Measurements from ENCODE around the gene RNF145. TPM values are rescaled to one million over a fixed set of nuclear protein-coding genes. Genes with fewer than 3 reads are reported as not detected.

RNF145 gene
- total and polyA plus RNA-seq, 5 donors from 2014 or later, result 8.8 to 67.9 (median 11.3) TPM

GRCh38 chr5:159187719-159188118, 21.6 kb downstream of the RNF145 start:
- Mint-ChIP-seq H3K9me3 (no peaks in the 10 kb centered on the region), H3K4me3 (no peak overlapping the region), H3K36me3 (peaks cover 29% of the 10 kb centered on the region), H3K4me1 (peaks cover 40 to 61% (median 52%) of the 10 kb centered on the region in 4 donors), H3K27ac (peak overlapping the region in 1 of 3 donors; percentile 58), H3K27me3 (no peaks in the 10 kb centered on the region)
- peaks cover 49% of the 10 kb centered on the region for H3K36me3 ChIP-seq (ENCODE audit: control insufficient read depth, insufficient read depth, low read length)
- no peak for ATAC-seq (ENCODE audit: low read depth in 2 of 2)
- H3K9me3 ChIP-seq (ENCODE audit: control insufficient read depth in 2 of 2, low read length in 2 of 2), result no peaks in the 10 kb centered on the region
- no peak overlapping the region for H3K27ac ChIP-seq (ENCODE audit: insufficient read depth, low read length, poor library complexity, severe bottlenecking)
- H3K4me1 ChIP-seq (ENCODE audit: control insufficient read depth, insufficient read depth, low read length, poor library complexity, severe bottlenecking), result peaks cover 8% of the 10 kb centered on the region
- H3K27me3 ChIP-seq (ENCODE audit: control insufficient read depth, insufficient read depth, low read length), result no peaks in the 10 kb centered on the region
- DNase-seq, result no peak
- no peak overlapping the region for H3K4me3 ChIP-seq (ENCODE audit: low read depth, low read length)

- no peaks in the 10 kb centered on the region for H3K9me3 ChIP-seq (ENCODE audit: control insufficient read depth in 2 of 2, low read length in 2 of 2)
- DNase-seq, result no peak
- peaks cover 43 to 66% (median 55%) of the 10 kb centered on the region in 4 donors for H3K4me1 Mint-ChIP-seq
- H3K4me1 ChIP-seq (ENCODE audit: control insufficient read depth, insufficient read depth, low read length, poor library complexity, severe bottlenecking), result peaks cover 21% of the 10 kb centered on the region
- peak overlapping the region in 2 of 3 donors; percentile 42 to 82 for H3K27ac Mint-ChIP-seq
- H3K27ac ChIP-seq (ENCODE audit: insufficient read depth, low read length, poor library complexity, severe bottlenecking), result no peak overlapping the region
- ATAC-seq (ENCODE audit: low read depth in 2 of 2), result no peak
- H3K27me3 Mint-ChIP-seq, result no peaks in the 10 kb centered on the region
- H3K9me3 Mint-ChIP-seq, result no peaks in the 10 kb centered on the region
- H3K4me3 Mint-ChIP-seq, result no peak overlapping the region
- H3K27me3 ChIP-seq (ENCODE audit: control insufficient read depth, insufficient read depth, low read length), result no peaks in the 10 kb centered on the region
- H3K36me3 ChIP-seq (ENCODE audit: control insufficient read depth, insufficient read depth, low read length), result peaks cover 42% of the 10 kb centered on the region
- peaks cover 24% of the 10 kb centered on the region for H3K36me3 Mint-ChIP-seq
- H3K4me3 ChIP-seq (ENCODE audit: low read depth, low read length), result no peak overlapping the region
Observed at GRCh38 chr5:159186319-159186718, 23.0 kb downstream of the RNF145 start.

GRCh38 chr5:159185773-159186172, 23.6 kb downstream of the RNF145 start:
- Mint-ChIP-seq H3K4me3 (no peak overlapping the region), H3K27me3 (no peaks in the 10 kb centered on the region), H3K36me3 (peaks cover 21% of the 10 kb centered on the region), H3K4me1 (peaks cover 46 to 67% (median 56%) of the 10 kb centered on the region in 4 donors), H3K9me3 (no peaks in the 10 kb centered on the region), H3K27ac (peak overlapping the region; percentile 32 to 82 (median 42))
- H3K27me3 ChIP-seq (ENCODE audit: control insufficient read depth, insufficient read depth, low read length), result no peaks in the 10 kb centered on the region
- H3K27ac ChIP-seq (ENCODE audit: insufficient read depth, low read length, poor library complexity, severe bottlenecking), result no peak overlapping the region
- H3K9me3 ChIP-seq (ENCODE audit: control insufficient read depth in 2 of 2, low read length in 2 of 2), result no peaks in the 10 kb centered on the region
- ATAC-seq (ENCODE audit: low read depth in 2 of 2) (no peak), DNase-seq (no peak)
- H3K36me3 ChIP-seq (ENCODE audit: control insufficient read depth, insufficient read depth, low read length), result peaks cover 42% of the 10 kb centered on the region
- H3K4me3 ChIP-seq (ENCODE audit: low read depth, low read length), result no peak overlapping the region
- peaks cover 26% of the 10 kb centered on the region for H3K4me1 ChIP-seq (ENCODE audit: control insufficient read depth, insufficient read depth, low read length, poor library complexity, severe bottlenecking)

GRCh38 chr5:159184858-159185381, 24.4 kb downstream of the RNF145 start:
- Histone ChIP-seq H3K4me3 (ENCODE audit: low read depth, low read length) (no peak overlapping the region), H3K27me3 (ENCODE audit: control insufficient read depth, insufficient read depth, low read length) (no peaks in the 10 kb centered on the region), H3K9me3 (ENCODE audit: control insufficient read depth in 2 of 2, low read length in 2 of 2) (no peaks in the 10 kb centered on the region), H3K4me1 (ENCODE audit: control insufficient read depth, insufficient read depth, low read length, poor library complexity, severe bottlenecking) (peaks cover 35% of the 10 kb centered on the region), H3K27ac (ENCODE audit: insufficient read depth, low read length, poor library complexity, severe bottlenecking) (peak overlapping the region; percentile 15), H3K36me3 (ENCODE audit: control insufficient read depth, insufficient read depth, low read length) (peaks cover 40% of the 10 kb centered on the region)
- H3K27me3 Mint-ChIP-seq, result no peaks in the 10 kb centered on the region
- peak overlapping the region; percentile 76 to 83 (median 82) for H3K27ac Mint-ChIP-seq
- ATAC-seq (ENCODE audit: low read depth in 2 of 2) (peak; percentile 57 to 67), DNase-seq (peak in 1 of 3 donors; percentile 29)
- no peak overlapping the region for H3K4me3 Mint-ChIP-seq
- peaks cover 50 to 72% (median 63%) of the 10 kb centered on the region in 4 donors for H3K4me1 Mint-ChIP-seq
- H3K9me3 Mint-ChIP-seq, result no peaks in the 10 kb centered on the region
- H3K36me3 Mint-ChIP-seq, result peaks cover 18% of the 10 kb centered on the region

- no peak for DNase-seq
- Histone ChIP-seq H3K27ac (ENCODE audit: insufficient read depth, low read length, poor library complexity, severe bottlenecking) (peak overlapping the region; percentile 15), H3K4me1 (ENCODE audit: control insufficient read depth, insufficient read depth, low read length, poor library complexity, severe bottlenecking) (peaks cover 40% of the 10 kb centered on the region), H3K36me3 (ENCODE audit: control insufficient read depth, insufficient read depth, low read length) (peaks cover 33% of the 10 kb centered on the region), H3K4me3 (ENCODE audit: low read depth, low read length) (no peak overlapping the region), H3K27me3 (ENCODE audit: control insufficient read depth, insufficient read depth, low read length) (no peaks in the 10 kb centered on the region), H3K9me3 (ENCODE audit: control insufficient read depth in 2 of 2, low read length in 2 of 2) (no peaks in the 10 kb centered on the region)
- no peak for ATAC-seq (ENCODE audit: low read depth in 2 of 2)
- Mint-ChIP-seq H3K27me3 (no peaks in the 10 kb centered on the region), H3K36me3 (peaks cover 11% of the 10 kb centered on the region), H3K4me1 (peaks cover 49 to 73% (median 62%) of the 10 kb centered on the region in 4 donors), H3K27ac (peak overlapping the region in 1 of 3 donors; percentile 71), H3K4me3 (no peak overlapping the region), H3K9me3 (no peaks in the 10 kb centered on the region)
Observed at GRCh38 chr5:159184236-159184635, 25.1 kb downstream of the RNF145 start.

- H3K36me3 ChIP-seq (ENCODE audit: control insufficient read depth, insufficient read depth, low read length), result peaks cover 35% of the 10 kb centered on the region
Observed at GRCh38 chr5:159183247-159183646, 26.1 kb downstream of the RNF145 start.

GRCh38 chr5:159182691-159183090, 26.7 kb downstream of the RNF145 start:
- no peak overlapping the region for H3K4me3 ChIP-seq (ENCODE audit: low read depth, low read length)
- ATAC-seq (ENCODE audit: low read depth in 2 of 2) (no peak), DNase-seq (no peak)
- peak overlapping the region; percentile 55 for H3K27ac ChIP-seq (ENCODE audit: insufficient read depth, low read length, poor library complexity, severe bottlenecking)
- Mint-ChIP-seq H3K9me3 (no peaks in the 10 kb centered on the region), H3K4me1 (peaks cover 47 to 74% (median 65%) of the 10 kb centered on the region in 4 donors), H3K27ac (peak overlapping the region in 1 of 3 donors; percentile 71), H3K4me3 (no peak overlapping the region), H3K27me3 (no peaks in the 10 kb centered on the region), H3K36me3 (peaks cover 9% of the 10 kb centered on the region)
- H3K9me3 ChIP-seq (ENCODE audit: control insufficient read depth in 2 of 2, low read length in 2 of 2), result no peaks in the 10 kb centered on the region
- no peaks in the 10 kb centered on the region for H3K27me3 ChIP-seq (ENCODE audit: control insufficient read depth, insufficient read depth, low read length)
- H3K4me1 ChIP-seq (ENCODE audit: control insufficient read depth, insufficient read depth, low read length, poor library complexity, severe bottlenecking), result peaks cover 42% of the 10 kb centered on the region
- H3K36me3 ChIP-seq (ENCODE audit: control insufficient read depth, insufficient read depth, low read length), result peaks cover 32% of the 10 kb centered on the region

More at GRCh38 chr5:159183247-159183646, 26.1 kb downstream of the RNF145 start:
- DNase-seq, result no peak
- H3K27ac ChIP-seq (ENCODE audit: insufficient read depth, low read length, poor library complexity, severe bottlenecking), result no peak overlapping the region
- no peak for ATAC-seq (ENCODE audit: low read depth in 2 of 2)
- H3K27me3 ChIP-seq (ENCODE audit: control insufficient read depth, insufficient read depth, low read length), result no peaks in the 10 kb centered on the region
- H3K4me1 ChIP-seq (ENCODE audit: control insufficient read depth, insufficient read depth, low read length, poor library complexity, severe bottlenecking), result peaks cover 42% of the 10 kb centered on the region
- peak overlapping the region; percentile 8 to 74 (median 71) for H3K27ac Mint-ChIP-seq
- H3K36me3 Mint-ChIP-seq, result peaks cover 12% of the 10 kb centered on the region
- H3K9me3 ChIP-seq (ENCODE audit: control insufficient read depth in 2 of 2, low read length in 2 of 2), result no peaks in the 10 kb centered on the region
- H3K4me3 Mint-ChIP-seq, result peak overlapping the region in 1 of 4 donors; percentile 11
- H3K9me3 Mint-ChIP-seq, result no peaks in the 10 kb centered on the region
- peaks cover 50 to 76% (median 66%) of the 10 kb centered on the region in 4 donors for H3K4me1 Mint-ChIP-seq
- H3K4me3 ChIP-seq (ENCODE audit: low read depth, low read length), result no peak overlapping the region
- H3K27me3 Mint-ChIP-seq, result no peaks in the 10 kb centered on the region

- Histone ChIP-seq H3K9me3 (ENCODE audit: control insufficient read depth in 2 of 2, low read length in 2 of 2) (no peaks in the 10 kb centered on the region), H3K36me3 (ENCODE audit: control insufficient read depth, insufficient read depth, low read length) (peaks cover 31% of the 10 kb centered on the region), H3K4me1 (ENCODE audit: control insufficient read depth, insufficient read depth, low read length, poor library complexity, severe bottlenecking) (peaks cover 43% of the 10 kb centered on the region), H3K27me3 (ENCODE audit: control insufficient read depth, insufficient read depth, low read length) (no peaks in the 10 kb centered on the region), H3K27ac (ENCODE audit: insufficient read depth, low read length, poor library complexity, severe bottlenecking) (peak overlapping the region; percentile 55), H3K4me3 (ENCODE audit: low read depth, low read length) (no peak overlapping the region)
- H3K4me1 Mint-ChIP-seq, result peaks cover 52 to 81% (median 74%) of the 10 kb centered on the region in 4 donors
- H3K9me3 Mint-ChIP-seq, result no peaks in the 10 kb centered on the region
- peak overlapping the region; percentile 24 to 54 (median 46) for H3K4me3 Mint-ChIP-seq
- H3K36me3 Mint-ChIP-seq, result peaks cover 7% of the 10 kb centered on the region
- no peaks in the 10 kb centered on the region for H3K27me3 Mint-ChIP-seq
- peak overlapping the region; percentile 51 to 92 (median 77) for H3K27ac Mint-ChIP-seq
- ATAC-seq (ENCODE audit: low read depth in 2 of 2), result no peak
- no peak for DNase-seq
Observed at GRCh38 chr5:159181651-159182050, 27.7 kb downstream of the RNF145 start.
